Putamen (tissue), 1 donor: ENCODE data around the gene CAND1.
A peak's percentile ranks its signal among the peaks of the same experiment; 100 is the strongest.
"Not testable (repeated sequence)": the region's sequence is repeated elsewhere in the genome, so short reads cannot be mapped to it uniquely, and the experiment has no call there.

Experiments
- DNase-seq: peaks from one replicate; pipeline ENCODE4 v3.0.0-alpha.2; 2016; ENCODE audit warnings: low spot score

The CAND1 gene

DNA sequence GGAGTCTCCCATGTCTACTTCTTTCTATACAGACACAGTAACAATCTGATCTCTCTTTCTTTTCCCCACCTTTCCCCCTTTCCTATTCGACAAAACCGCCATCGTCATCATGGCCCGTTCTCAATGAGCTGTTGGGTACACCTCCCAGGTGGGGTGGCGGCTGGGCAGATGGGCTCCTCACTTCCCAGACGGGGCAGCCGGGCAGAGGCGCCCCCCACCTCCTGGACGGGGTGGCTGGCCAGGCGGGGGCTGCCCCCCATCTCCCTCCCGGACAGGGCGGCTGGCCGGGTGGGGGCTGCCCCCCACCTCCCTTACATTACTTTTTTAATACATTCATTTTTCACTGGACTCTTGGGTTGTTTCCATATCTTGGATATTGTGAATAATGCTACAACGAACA is 71.9 kb downstream of the CAND1 start:
- not testable (repeated sequence) for DNase-seq

DNA sequence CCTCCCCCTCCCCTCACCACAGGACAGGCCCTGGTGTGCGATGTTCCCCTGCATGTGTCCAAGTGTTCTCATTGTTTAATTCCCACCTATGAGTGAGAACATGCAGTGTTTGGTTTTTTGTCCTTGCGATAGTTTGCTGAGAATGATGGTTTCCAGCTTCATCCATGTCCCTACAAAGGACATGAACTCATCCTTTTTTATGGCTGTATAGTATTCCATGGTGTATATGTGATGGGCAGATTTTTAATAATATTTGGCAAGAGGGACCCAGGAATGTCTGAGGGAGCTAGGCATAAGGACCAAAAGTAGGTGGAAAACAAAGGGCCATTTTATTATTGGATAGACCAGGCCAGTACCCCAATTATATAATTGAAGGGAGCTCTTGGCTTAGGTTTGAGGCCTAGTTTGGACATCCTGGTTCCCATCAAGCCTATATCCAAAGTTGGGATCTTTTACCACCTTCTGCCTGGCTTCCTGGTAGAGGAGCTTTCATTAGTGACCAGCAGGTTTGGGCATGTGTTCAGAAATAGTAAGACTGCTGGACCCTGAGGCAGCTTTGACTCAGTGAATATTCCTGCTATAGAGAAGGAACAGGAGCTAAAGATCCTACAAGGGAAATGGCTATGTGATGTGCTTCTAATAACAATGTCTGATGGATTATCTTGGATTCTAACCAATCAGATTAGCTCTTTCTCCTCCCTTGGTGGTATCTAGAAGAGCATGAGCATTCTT is 76.0 kb downstream of the CAND1 start:
- DNase-seq, result no peak

DNA sequence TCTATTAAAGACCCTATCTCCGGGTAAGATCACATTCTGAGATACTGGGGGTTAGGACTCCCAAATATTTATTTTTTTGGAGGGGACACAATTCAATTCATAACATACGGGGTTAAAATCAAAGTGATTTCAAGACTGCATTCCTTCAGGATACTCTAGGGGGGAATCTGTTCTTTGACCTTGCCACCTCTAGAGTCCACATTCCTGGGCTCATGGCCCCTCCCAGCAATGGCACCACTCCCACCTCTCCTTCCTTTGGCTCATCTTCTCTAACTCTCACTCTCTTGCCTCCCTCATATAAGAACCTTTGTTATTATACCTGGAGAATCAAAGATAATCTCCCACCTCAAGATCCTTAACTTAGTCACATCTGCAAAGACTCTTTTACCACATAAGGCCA is 79.5 kb downstream of the CAND1 start:
- DNase-seq, result no peak

DNA sequence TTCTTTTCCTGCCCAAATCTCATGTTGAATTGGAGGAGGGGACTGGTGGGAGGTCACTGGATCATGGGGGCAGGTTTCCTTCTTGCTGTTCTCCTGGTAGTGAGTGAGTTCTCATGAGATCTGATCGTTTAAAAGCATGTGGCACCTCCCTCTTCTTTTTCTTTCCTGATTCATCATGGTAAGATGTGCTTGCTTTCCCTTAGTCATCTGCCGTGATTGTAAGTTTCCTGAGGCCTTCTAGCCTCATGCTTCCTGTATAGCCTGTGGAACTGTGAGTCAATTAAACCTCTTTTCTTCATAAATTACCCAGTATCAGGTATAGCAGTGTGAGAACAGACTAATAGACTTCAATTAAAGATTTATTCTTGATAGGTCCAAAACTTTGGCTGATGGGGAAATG is 83.5 kb downstream of the CAND1 start:
- no peak for DNase-seq

DNA sequence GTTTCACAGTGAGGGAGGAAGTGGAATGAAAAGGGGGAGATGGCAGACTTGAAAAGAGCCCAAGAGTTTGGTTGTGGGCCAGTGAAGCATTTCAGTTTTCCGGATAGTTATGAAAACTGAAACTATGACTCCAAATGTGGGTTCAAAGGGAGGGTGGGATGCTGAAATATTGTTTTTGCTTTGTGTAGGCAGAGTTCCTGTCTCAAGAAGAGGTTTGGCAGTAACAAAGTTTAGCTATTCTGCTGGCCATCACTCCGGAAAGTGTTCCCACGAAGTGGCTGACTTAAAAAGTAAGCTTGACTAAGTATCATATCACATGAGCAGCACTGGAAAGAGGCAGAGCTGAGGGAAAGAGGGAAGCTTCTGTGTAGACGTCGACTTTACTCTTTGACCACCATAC is 85.2 kb downstream of the CAND1 start:
- no peak for DNase-seq

DNA sequence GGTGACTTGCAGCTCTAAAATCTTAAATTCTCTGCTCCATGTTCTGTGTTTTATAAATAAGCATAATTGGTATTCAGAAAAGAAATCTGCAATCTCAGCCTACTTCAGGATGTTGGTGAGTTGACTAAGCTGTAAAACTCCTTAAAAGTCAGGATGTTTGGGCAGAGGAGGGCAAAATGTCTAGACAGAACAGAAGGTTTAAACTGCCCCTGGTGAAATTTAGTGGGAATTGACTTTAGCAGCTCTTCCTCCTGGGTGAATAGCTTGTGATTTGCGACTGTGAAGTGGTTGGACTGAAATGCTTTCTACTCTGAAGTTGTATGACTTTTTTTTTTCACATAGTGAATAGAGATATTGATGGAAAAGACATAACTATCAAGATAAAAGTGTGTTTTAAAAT is 85.8 kb downstream of the CAND1 start:
- DNase-seq, result no peak

DNA sequence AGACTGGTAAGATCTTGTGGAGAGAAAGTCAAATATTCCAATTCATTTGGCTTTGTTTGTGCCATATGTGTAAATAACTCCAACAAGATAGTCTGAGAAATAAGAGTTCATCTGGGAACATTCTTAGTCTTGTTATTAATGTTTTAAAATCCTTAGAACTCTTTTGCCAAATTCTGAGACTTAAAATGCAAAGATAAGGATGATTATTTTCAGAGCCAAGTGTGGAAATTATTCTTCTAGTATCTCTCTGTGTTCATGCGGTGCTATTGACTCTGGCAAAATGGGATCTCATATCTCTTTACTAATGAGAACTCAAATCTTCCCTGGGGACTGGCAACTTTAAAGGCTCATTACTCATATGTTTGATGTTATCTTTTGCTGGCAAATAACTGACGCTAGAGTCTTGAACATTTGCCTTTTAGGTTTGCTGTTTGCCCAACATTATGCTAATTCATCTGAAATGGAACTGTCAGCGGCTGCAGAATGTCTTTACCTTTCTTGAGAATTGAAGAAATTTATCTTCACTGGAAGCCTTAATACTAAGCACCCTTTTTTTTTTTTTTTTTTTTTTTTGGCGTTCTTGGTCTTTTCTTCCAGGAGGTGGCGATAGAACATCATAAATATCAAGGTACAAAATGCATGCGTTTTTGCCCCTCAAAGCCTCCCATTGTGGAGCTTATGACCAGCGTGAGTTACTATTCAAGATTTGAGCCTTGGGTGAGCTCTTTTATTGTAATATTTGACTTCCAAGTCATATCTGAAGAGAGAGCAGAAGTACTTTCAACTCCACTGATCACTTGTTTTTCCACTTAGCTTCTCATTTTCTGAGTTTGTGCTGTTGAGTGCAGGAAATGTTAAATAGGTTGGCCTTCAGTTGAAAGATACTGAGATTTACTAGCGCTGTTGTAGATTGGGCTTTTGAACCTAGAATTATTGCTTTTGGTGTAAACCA is 86.5 kb downstream of the CAND1 start:
- DNase-seq, result peak; percentile 38

DNA sequence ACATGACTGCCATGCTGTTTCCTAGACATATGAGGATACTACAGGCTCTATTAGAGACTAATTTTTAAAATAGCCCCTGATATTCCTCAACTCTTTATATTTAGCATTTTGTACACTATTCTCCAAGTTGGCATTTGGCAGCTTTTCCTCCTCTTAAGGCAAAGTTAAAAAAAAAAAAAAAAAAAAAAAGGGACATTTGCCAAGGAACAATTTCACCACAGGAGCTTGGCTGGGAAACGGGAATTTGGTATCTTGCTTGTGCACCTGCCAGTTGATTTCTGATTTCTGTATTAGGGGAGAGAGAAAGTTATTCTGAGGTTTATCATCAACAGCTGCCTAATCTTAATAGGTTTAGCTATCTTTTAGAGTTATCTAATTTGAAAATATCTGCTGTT is 87.2 kb downstream of the CAND1 start:
- DNase-seq, result no peak

DNA sequence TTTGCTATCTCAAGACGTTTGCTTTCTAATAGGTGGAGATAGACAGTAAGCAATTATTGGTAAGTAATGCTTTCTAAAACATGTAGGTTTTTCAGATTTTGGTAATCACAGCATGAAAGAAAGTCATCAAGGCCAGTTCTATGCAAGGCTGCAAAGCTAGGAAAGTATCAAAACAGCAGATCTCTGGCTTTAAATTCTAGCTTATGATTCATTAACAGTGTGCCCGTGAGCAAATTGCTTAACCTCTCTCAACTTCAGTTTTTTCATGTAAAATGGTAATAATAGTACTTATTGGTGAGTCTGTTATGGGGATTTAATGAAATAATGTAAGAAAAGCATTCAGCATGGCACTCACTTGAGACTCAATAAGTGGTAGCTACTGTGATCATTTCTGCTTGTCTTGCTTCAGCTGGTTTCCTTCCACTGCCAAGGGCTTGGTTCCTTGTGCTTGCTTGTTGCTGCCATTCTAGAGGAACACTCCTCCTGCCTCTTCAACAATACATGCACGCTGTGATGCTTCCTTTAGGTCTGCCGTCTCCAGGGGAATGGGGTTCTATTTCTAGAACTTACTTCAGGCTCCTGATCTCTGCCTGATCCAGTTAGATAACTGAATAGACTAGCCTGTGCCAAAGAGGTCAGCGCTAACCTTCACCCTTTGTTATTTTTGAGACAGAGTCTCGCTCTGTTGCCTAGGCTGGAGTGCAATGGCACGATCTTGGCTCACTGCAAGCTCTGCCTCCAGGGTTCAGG is 88.4 kb downstream of the CAND1 start:
- DNase-seq, result no peak

DNA sequence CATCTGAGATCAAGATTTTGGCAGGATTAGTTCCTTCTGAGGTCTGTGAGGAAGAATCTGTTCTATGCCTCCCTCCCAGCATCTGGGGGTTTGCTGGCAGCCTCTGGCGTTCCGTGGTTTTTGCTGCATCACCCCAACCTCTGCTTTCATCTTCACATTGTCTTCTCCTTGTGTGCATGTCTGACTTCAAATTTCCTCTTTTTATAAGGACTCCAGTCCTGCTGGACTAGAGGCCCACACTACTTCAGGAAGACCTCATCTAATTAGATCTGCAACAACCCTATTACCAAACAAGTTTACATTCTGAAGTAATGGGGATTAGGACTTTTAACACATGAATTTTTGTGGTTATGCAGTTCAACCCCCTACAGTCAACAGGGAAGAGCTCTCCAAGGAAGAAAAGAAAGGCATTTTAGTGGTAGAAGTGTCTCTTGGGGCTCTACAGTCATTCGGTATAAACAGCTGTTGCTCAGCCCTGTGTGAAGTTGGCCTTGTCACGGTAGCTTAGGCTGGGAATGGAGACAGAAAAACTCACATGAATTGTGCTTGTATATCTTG is 89.7 kb downstream of the CAND1 start:
- DNase-seq, result no peak

DNA sequence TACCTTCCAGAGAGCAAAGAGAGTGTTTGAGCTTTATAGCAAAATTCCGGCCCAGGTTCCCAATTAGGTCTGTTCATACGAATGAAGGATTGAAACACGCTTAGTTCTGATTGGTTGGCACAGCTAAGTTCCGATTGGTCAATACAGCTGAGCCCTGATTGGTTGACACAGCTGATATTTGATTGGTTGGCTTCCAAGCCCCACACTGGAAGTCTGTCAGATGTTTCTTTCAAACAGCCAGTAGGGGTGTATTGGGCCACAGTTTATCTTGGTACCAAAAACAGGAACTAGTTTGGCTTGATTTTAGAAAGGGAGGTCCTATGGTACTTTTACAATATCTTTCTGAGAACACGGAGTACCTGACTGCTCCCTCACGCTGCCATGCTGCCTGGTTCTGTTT is 93.4 kb downstream of the CAND1 start:
- DNase-seq, result no peak

DNA sequence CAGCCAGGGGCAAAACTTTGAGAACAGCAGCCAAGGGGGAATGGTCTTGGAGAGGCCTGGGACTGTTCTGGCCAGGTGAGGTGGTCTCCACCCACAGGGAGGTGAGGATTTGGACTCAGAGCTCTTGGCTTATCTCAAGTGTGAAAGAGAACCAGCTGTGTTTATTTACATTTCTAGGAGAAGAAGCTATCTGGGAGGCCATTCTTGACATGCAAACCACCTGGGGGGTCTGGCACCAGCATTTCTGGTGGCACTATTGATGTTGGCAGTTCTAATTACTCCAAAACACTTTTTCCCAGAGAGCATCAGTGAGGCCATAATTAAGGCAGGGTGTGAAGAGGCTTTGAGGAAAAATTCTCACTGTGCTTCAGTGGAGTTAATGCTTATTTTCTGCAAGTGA is 95.1 kb downstream of the CAND1 start:
- no peak for DNase-seq

DNA sequence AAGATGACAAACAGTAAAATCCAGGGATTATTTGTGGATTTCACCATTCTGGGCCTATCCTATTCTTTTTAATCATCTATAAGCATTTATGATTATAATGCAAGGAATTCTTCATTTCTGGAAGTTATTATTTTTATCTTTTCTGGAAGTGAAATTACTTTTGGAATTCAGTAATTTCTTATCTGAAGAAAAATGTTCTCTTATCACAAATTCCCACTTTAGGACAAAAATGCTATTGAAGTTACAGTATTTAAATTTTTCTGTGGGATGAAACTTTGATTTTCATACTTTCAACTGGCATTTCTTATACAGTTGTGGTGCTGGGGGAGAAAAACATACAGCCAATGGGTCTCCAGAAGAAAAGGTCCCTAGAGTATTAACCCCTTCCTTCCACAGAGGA is 96.0 kb downstream of the CAND1 start:
- DNase-seq, result no peak

DNA sequence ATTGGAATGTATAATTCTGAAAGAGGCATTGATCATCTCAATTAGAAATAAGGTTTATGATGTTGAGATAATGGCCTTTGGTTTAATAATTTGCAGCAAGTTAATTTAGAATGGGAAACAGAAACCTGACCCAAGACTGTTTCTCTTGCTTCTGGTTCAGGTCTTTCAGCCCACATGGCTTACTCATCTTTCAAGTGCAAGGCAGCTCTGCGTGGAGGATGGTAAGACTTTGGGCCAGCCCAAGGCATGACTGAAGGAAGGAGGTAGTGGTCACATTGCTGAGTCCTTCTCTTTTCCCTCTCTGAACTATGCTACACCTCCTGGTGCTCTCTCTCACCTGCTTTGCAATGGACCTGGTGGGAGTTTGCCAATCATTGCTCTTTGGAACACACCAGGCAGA is 98.7 kb downstream of the CAND1 start:
- DNase-seq, result no peak
